NCI-H460 (cell line): Measurements from ENCODE around the gene XPNPEP3. TPM values are rescaled to one million over a fixed set of nuclear protein-coding genes. Genes with fewer than 3 reads are reported as not detected.
"Not testable (repeated sequence)": the region's sequence is repeated elsewhere in the genome, so short reads cannot be mapped to it uniquely, and the experiment has no call there.

Experiments
- DNase-seq: peaks from one replicate; pipeline ENCODE4 v3.0.0-alpha.2; 2016; ENCODE audit warnings: low read depth; ENCODE audit errors: extremely low read depth
- total RNA-seq: library from RNA; depleted of rRNA; stranded (reverse); fragments of >200 nt; shearing (Covaris generic); gene quantifications from 2 replicates; pipeline ENCODE4 v1.2.3, GENCODE V29; 2014

The XPNPEP3 gene
- total RNA-seq, 1 experiment from 2014 or later: 15.1 TPM

GRCh38 chr22:40855979-40856512 is 902 bp upstream of the XPNPEP3 start:
- no peak for DNase-seq

DNA sequence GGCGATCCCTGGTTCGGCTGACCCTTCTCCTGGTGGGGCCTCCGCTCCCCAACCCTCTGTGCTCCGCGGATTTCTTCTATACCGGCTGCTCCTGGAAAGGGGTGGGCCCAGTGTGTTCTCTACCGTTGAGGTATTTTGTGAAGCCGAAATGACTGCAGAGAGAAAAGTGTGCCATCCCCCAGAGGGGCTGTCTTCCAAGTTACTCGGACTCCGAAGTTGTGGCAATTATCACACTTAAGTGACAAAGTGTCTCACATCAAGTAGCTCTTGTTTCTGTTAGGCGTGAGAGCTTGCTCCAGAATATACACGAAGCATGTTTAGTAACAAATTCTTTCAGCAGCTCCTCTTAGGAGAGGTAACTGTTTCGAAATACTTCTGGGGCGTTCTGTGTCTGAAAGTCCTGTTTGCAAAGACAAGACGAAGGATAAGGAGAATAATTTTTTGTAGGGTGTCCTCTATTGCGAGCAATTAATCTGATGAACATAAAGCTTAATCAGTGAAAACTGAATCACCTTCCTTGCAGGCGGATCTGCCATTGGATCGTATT is 434 bp downstream of the XPNPEP3 start:
- DNase-seq: no peak

GRCh38 chr22:40862013-40862412 is 5.1 kb downstream of the XPNPEP3 start, which contains the start of gene DNAJB7:
TSS of gene DNAJB7 (minus strand) at chr22:40862113. CDS start at chr22:40861994, 119 bp downstream.
- no peak for DNase-seq

DNA sequence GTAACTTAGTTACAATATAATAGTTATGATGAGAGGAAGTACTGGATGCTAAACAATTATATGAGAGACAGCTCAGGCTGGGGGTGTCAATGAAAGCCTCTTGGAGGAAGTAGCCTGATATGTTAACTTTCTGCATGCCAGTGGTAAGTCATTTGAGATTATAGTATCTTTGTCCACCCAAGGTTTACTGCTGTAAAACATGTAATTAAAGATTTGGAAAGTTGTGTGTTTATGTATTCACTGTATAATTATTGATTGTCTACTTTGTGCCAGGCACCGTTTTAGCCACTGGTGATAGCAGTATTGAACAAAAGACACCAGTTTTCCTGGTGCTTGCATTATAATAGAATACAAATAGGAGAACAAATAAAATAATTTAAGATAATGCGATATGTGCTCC is 5.6 kb downstream of the XPNPEP3 start:
- DNase-seq: no peak

DNA sequence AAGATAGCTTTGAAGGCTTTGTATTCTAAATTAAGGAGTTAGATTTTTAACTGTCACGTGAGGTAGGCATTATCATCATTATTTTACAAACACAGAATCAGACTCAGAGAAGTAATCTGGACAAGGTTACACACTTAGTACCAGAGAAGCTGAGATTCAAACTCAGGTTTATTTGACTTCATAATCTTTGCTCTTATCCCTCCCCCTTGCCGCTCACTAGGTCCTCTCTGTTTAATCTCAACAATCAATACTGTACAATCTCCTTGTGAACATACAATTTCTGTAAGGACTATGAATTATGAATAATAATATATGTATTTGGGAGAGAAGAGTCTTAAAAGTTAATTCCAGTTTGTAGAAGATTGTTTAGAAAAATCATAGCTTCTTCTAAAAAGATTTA is 10.2 kb downstream of the XPNPEP3 start:
- DNase-seq: no peak

GRCh38 chr22:40868379-40868778 is 11.4 kb downstream of the XPNPEP3 start:
- not testable (repeated sequence) for DNase-seq

DNA sequence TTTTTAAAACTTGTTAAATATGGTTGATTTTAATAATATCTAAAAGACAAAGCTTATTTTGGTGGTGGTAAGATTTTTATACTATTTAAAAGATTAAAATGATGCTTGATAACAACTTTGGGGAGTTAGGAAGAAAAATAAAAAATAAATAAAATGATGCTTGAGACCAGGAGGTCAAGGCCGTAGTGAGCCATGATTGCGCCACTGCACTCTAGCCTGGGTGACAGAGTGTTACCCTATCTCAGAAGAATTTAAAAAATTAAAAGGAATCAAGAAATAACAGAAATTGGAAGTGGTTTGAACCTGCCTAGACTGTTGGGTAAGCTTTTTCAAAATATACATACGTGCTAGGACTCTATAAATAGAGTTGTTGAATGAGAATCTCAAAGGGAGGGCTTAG is 17.1 kb downstream of the XPNPEP3 start:
- DNase-seq: no peak

DNA sequence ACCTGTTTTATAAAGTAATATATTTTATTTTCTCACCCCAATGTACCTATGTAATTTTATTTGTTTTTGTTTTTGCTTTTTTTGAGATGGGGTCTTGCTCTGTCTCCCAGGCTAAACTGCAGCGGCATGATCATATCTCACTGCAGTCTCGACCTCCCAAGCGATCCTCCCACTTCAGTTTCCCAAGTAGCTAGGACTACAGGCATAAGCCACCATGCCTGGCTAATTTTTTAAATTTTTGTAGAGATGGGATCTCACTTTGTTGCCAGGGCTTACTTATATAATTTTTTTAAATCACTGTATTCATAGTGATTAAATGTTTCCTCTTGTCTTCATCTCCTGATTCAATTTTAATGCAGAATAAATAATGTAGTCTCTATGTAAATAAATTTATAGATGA is 18.2 kb downstream of the XPNPEP3 start:
- DNase-seq: no peak

GRCh38 chr22:40876907-40877306 is 20.0 kb downstream of the XPNPEP3 start:
- no peak for DNase-seq

GRCh38 chr22:40877488-40877887 is 20.5 kb downstream of the XPNPEP3 start:
- no peak for DNase-seq

DNA sequence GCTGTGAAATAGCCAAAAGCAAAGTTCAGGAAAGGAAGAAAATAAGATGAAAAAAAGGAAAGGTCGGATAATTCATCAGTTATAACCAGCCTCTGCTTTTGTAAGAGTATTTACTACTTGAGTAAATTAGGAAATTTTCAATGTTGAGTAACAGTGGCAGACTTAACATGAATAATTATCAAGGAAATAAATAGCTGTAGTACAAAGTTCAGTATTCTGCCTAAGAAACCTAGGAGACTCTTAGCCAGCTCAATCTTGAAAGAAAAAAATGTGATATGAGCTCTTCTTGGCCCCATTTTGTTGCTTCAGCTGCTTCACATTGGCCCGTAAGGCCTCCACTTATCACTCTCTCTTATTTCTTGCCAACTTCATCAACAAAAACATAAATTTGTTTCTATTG is 22.0 kb downstream of the XPNPEP3 start:
- DNase-seq: no peak

DNA sequence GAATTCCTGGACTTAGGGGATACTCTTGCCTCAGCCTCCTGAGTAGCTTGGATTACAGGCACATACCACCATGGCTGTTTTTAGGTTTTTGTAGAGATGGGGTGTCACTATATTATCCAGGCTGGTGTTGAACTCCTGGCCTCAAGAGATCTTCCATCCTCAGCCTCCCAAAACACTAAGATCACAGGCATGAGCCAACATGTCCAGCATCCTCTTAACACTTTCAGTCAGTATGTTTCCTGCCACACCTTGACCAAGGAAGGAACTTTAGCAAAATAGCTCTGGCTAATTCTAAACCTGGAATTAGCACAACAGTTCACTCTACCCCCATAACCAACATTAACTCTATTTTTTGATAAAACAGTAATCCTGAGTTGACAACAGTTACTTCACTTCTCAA is 32.2 kb downstream of the XPNPEP3 start:
- no peak for DNase-seq

- DNase-seq: no peak
Observed at GRCh38 chr22:40890881-40891280, 33.9 kb downstream of the XPNPEP3 start.

DNA sequence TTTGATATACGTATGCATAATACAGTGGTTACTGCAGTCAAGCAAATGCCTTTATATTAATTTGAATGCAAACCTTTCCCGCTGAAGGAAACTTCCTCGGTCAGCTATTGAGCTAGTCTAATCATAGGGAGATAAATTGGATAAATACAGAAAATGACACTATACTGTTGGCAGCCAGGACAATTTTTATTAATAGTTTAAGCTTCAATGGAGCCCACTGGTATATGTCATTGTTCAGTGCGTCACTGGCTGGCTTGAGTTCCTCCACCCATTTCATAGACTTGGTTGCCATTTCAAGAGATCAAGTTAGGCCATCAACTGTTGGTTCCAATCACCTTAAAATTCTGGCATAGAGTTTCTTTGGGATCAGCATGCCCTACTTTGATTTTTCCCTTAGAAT is 37.5 kb downstream of the XPNPEP3 start:
- no peak for DNase-seq

DNA sequence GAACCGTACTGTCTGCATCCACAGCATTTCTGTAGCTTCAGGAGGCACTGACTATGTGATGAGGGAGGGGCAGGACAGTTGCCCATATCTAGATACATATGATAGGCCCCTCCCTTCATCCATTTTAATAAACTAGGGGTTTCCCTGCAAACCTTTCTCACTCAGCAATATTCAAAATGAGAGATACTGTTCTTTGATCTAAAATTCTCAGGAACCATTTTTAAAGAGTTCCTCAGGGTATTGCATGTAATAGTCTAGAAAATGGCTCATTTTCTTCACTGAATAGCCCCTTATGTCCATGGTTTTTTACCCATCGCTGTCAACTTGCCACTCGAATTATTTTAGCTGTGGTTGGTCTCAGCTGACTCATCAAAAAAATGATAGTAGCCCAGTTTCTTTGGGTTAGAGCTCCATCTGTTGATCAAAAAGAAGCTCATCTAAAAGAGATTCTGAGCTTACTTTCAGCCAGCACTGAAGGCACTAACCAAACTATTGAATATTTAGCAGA is 42.0 kb downstream of the XPNPEP3 start:
- peak; percentile 36 for DNase-seq

DNA sequence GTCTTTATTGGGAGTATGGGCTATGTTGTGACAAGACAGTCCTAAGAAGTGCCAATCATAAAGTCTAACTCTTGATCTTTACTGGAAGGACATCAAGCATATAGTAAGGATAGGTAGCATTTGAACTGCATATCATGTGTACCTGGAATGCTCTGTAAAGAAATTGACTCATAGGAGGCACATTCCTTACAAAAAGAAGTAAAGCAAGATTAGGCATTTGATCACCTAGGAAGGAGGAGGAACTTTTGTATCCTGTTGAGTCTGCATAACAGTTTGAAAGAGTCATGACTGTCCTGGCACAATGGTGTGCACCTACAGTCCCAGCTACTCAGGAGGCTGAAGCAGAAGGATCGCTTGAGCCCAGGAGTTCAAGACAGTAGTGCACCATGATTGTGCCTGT is 47.2 kb downstream of the XPNPEP3 start:
- DNase-seq: no peak

DNA sequence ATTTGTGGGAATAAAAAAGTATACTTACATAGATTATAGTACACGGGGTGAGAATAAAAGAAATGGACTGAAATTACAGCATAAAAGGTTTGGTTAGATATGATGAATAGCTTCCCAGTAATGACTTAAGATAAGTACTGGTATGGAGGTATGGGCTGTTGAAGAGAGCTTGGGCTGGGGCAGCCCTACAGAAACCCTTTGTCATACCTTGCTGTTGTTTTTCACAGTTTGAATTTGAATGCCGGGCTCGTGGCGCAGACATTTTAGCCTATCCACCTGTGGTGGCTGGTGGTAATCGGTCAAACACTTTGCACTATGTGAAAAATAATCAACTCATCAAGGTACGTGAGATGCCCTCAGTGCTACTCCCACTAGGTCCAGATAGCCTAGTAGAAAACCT is 51.9 kb downstream of the XPNPEP3 start:
- no peak for DNase-seq

- no peak for DNase-seq
Observed at GRCh38 chr22:40911772-40912171, 54.8 kb downstream of the XPNPEP3 start.

GRCh38 chr22:40912987-40913386 is 56.0 kb downstream of the XPNPEP3 start:
- DNase-seq: not testable (repeated sequence)

GRCh38 chr22:40919446-40919845 is 62.5 kb downstream of the XPNPEP3 start:
- DNase-seq: no peak

DNA sequence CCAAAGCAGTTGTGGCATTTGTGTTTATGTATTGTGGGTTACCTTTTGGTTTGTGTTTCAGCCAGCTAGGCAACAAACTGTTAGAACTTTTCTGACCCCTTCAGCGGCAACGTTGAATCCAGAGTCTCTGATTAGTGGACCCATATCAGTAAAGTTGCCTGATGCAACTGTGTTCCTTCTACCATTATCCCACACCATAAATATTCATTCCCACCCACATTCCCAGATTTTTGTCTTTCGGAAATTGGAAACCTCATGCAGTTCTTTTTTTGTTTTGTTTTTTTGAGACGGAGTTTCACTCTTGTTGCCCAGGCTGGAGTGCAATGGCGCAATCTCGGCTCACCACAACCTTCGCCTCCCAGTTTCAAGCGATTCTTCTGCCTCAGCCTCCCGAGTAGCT is 63.6 kb downstream of the XPNPEP3 start:
- DNase-seq: no peak

DNA sequence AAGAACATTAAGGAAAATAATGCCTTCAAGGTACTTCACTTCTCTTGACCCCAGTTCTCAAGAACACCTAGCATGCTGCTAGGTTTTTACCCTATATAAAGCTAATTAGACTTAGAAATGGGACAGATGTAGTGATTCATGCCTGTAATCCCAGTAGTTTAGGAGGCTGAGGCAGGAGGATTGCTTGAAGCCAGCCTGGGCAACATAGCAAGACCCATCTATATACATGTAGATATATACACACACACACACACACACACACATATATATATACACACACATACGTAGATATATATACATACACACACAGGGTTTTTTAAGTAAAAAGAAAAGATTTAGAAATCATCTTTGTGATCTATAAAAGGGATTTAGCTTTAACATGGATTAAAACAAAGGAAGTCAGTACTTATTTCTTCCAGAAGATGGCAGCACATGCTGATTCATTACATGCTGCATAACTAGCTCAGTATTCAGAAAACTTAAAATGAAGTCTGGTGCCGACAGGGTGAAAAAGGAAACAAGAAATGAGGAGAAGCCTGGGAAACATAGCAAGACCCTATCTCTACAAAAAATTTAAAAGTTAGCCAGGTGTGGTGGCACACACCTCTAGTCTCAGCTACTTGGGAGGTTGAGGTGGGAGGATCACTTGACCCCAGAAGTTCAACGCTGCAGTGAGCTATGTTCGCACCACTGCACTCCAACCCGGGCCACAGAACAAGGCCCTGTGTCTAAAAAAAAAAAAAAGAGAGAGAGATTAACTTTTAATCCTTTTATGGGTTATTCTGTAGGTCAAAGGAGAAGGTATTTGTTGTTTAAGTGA is 65.7 kb downstream of the XPNPEP3 start:
- peak; percentile 38 for DNase-seq
